Skeletal muscle tissue (tissue), 4 donors: ENCODE measurements around the gene CAMK1D. TPM values are rescaled to one million over a fixed set of nuclear protein-coding genes. Genes with fewer than 3 reads are reported as not detected.
"Not testable (repeated sequence)": the region's sequence is repeated elsewhere in the genome, so short reads cannot be mapped to it uniquely, and the experiment has no call there.

ENCODE experiments used
- H3K27ac ChIP-seq: one replicate; pipeline ENCODE4 v1.7.0; 2013; ENCODE audit warnings: mild to moderate bottlenecking, low read depth, low read length, inconsistent platforms
- H3K27me3 ChIP-seq, 3 donors: one replicate each; pipeline ENCODE4 v1.7.0; 2013; ENCODE audit warnings: low read length in 3 of 3; ENCODE audit not compliant: control insufficient read depth in 3 of 3, insufficient read depth in 3 of 3
- H3K36me3 ChIP-seq, 3 donors: one replicate each; pipeline ENCODE4 v1.7.0; 2013; ENCODE audit warnings: low read length in 3 of 3; ENCODE audit not compliant: control insufficient read depth in 3 of 3, insufficient read depth in 3 of 3
- H3K4me1 ChIP-seq, 3 donors: one replicate each; pipeline ENCODE4 v1.7.0; 2013; ENCODE audit warnings: low read length in 3 of 3, mild to moderate bottlenecking in 3 of 3; ENCODE audit not compliant: control insufficient read depth in 3 of 3, insufficient read depth in 3 of 3
- H3K4me3 ChIP-seq, 3 donors: one replicate each; pipeline ENCODE4 v1.7.0; 2013; ENCODE audit warnings: low read length in 3 of 3
- H3K9ac ChIP-seq, 3 donors: one replicate each; pipeline ENCODE4 v1.7.0; 2013; ENCODE audit warnings: low read length in 3 of 3, mild to moderate bottlenecking in 3 of 3, moderate library complexity in 2 of 3, low read depth in 1 of 3
- H3K9me3 ChIP-seq, 3 donors: one replicate each; pipeline ENCODE4 v1.7.0; 2013; ENCODE audit warnings: low read length in 3 of 3; ENCODE audit not compliant: control insufficient read depth in 3 of 3
- total RNA-seq: library from RNA; depleted of rRNA; stranded (reverse); fragments of >200 nt; gene quantifications from one replicate; pipeline ENCODE4 v1.2.3, GENCODE V29; 2014
- donor health status: Osteomylitis.

CAMK1D gene
- total RNA-seq, 1 donor from 2014 or later = 2.1 TPM

DNA sequence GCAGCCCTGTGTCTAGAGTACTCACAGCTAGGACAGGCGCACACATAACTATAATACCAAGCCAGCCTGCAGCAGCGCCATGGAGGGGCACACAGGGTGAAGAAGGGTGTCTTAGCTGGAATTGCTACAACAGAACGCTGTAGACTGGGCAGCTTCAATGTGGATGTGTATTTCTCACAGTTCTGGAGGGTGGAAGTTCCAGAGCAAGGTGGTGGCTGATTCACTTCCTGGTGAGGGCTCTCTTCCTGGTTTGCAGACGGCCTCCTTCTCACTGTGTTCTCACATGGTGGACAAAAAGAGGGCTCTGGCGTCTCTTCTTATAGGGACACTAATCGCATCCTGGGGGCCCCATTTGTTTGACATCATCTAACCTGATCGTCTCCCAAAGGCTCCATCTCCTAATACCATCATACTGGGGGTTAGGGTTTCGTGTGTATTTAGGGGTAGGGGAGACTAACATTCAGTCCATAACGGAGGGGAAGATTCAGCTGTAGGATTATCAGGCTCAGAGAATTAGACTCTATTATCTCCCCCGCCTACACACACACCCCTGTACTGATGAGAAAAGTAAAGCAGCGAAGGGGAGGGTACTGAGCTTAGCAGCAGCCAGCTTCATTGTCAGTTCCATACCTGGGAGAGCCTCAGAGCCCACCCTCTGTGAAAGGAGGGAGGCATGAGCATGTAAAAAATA lies 363.1 kb downstream of the CAMK1D start:
- no peaks in the 10 kb centered on the region for H3K27me3 ChIP-seq
- H3K9ac ChIP-seq = no peak overlapping the region
- no peak overlapping the region for H3K4me3 ChIP-seq
- no peaks in the 10 kb centered on the region for H3K9me3 ChIP-seq
- H3K27ac ChIP-seq = no peak overlapping the region
- H3K4me1 ChIP-seq = peaks cover 7 to 23% (median 15%) of the 10 kb centered on the region in 3 donors
- no peaks in the 10 kb centered on the region for H3K36me3 ChIP-seq

GRCh38 chr10:12712984-12713316 lies 363.6 kb downstream of the CAMK1D start:
- not testable (repeated sequence) for H3K4me3 ChIP-seq, H3K27ac ChIP-seq, H3K9ac ChIP-seq, H3K27me3 ChIP-seq, H3K9me3 ChIP-seq, H3K36me3 ChIP-seq
- H3K4me1 ChIP-seq = peaks cover 5 to 17% (median 10%) of the 10 kb centered on the region in 3 donors

- Histone ChIP-seq H3K9me3 (no peaks in the 10 kb centered on the region), H3K4me1 (peaks cover 6 to 15% (median 15%) of the 10 kb centered on the region in 3 donors), H3K9ac (no peak overlapping the region), H3K4me3 (no peak overlapping the region), H3K27me3 (no peaks in the 10 kb centered on the region), H3K27ac (no peak overlapping the region), H3K36me3 (no peaks in the 10 kb centered on the region)
These were observed 366.7 kb downstream of the CAMK1D start for GRCh38 chr10:12716042-12716441.

DNA sequence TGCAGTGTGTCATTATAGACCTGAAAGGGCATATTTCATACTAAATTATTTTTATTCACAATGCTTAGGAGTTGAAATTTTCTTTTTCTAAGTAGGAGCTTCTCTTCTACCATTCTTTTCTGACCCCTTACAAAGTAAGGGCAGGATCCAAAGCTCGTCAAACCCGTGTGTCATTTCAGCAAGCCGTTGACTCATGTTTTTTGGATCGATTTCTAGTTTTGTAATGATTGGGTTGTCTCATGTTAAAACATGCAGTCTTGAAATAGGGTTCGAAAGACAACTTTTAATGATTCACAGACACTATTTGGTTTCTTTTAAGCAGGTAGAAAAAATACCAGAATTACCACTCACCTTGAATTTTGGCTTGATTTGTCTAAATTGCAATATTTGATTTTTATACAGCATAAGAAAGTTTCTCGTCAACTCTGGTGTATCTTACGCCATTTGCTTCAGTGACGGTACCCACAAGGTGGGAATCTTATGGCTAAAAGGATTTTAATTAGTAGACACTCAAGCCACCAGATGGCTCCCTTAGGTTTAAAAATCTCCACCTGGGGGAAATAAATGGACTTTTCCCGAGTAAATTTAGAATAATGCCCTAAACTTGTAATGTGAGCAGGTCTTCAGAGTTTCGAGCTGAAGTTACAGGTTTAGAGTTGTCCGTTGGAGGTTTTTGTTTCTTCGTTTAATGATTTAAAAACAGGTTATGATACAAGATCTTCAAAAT lies 368.8 kb downstream of the CAMK1D start:
- H3K36me3 ChIP-seq = no peaks in the 10 kb centered on the region
- no peak overlapping the region for H3K4me3 ChIP-seq
- no peak overlapping the region for H3K27ac ChIP-seq
- H3K4me1 ChIP-seq = peaks cover 6 to 18% (median 16%) of the 10 kb centered on the region in 3 donors
- no peaks in the 10 kb centered on the region for H3K27me3 ChIP-seq
- H3K9ac ChIP-seq = no peak overlapping the region
- H3K9me3 ChIP-seq = no peaks in the 10 kb centered on the region

- H3K27ac ChIP-seq = no peak overlapping the region
- H3K9ac ChIP-seq = no peak overlapping the region
- H3K9me3 ChIP-seq = no peaks in the 10 kb centered on the region
- no peaks in the 10 kb centered on the region for H3K27me3 ChIP-seq
- no peaks in the 10 kb centered on the region for H3K36me3 ChIP-seq
- peaks cover 6 to 18% (median 16%) of the 10 kb centered on the region in 3 donors for H3K4me1 ChIP-seq
- no peak overlapping the region for H3K4me3 ChIP-seq
These were observed 370.0 kb downstream of the CAMK1D start for GRCh38 chr10:12719365-12719764.

DNA sequence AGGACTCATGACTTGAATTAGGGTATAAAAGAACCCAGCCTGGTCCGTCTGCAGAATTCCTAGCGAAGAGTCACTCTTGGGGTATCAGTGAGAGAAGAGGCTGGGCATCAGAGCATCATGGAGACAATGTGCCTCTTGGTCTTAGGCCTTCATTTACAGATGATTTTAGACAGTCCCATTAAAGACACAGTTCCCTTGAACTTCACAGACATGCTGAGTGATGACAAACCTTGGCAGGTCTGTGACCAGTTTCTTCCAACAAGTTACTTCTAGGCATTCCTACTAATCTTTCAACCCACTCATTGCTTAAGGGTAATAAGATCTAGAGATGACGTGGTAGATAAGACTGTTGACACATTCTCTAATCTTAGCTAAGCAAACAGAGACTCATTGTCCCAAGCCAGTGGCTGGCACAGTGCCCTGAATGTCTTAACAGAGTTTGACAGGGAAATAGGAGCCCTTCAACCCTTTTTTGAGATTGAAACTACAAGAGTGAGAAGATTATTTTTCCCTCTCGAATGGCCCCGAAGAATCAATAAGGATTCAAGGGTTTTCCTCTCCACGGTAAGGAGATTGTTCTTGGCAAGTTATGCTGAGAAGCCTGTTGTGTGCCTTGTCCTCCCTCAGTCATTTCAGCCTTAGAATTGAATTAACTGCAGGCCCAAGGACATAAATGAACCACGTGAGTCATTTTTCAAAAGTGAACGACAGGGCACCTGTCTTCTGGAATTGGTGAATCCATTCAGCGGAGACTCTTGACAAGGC lies 371.1 kb downstream of the CAMK1D start:
- Histone ChIP-seq H3K9ac (no peak overlapping the region), H3K4me3 (no peak overlapping the region), H3K27me3 (no peaks in the 10 kb centered on the region), H3K27ac (peak overlapping the region; percentile 6), H3K4me1 (peaks cover 6 to 18% (median 16%) of the 10 kb centered on the region in 3 donors), H3K9me3 (no peaks in the 10 kb centered on the region), H3K36me3 (no peaks in the 10 kb centered on the region)

DNA sequence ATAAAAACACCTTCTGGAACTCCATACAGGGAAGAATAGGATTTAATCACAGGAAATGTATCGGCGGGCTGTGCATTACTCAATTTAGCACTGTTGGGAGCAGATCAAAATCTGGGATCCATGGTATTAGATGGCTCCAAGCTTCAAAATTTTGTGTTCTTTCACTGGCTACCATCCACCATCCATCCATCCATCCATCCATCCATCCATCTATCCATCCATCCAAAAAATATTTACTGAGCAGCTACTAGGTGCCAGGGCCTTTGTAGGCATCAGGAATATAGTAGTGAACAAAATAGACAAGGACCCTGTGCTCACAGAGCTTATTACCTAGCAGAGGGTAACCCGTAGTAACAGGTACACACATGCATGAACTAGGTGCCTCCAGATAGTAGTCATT lies 372.0 kb downstream of the CAMK1D start:
- Histone ChIP-seq H3K9me3 (no peaks in the 10 kb centered on the region), H3K4me1 (peaks cover 6 to 18% (median 16%) of the 10 kb centered on the region in 3 donors), H3K27ac (no peak overlapping the region), H3K36me3 (no peaks in the 10 kb centered on the region), H3K4me3 (no peak overlapping the region), H3K9ac (no peak overlapping the region), H3K27me3 (no peaks in the 10 kb centered on the region)

DNA sequence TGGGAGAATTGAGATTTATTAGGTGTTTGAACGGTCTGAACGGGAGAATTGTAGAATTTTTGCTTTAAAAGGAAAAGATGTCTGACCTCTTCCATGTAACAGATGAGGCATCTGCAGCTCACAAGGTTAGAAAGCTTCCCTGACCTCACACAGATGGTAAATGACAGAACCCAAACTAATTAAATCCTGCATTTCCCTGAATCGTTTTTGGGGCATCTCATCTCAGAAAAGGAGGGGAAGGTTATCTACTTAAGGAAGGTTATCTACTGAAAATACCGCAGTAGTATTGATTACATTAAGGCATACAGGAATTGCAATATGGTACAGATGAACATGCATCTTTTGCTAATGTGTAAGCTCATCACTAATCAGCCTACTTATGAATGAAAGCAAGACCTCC lies 373.9 kb downstream of the CAMK1D start:
- no peaks in the 10 kb centered on the region for H3K27me3 ChIP-seq
- no peak overlapping the region for H3K27ac ChIP-seq
- H3K9me3 ChIP-seq = no peaks in the 10 kb centered on the region
- no peak overlapping the region for H3K4me3 ChIP-seq
- peaks cover 8 to 26% (median 22%) of the 10 kb centered on the region in 3 donors for H3K4me1 ChIP-seq
- no peak overlapping the region for H3K9ac ChIP-seq
- H3K36me3 ChIP-seq = no peaks in the 10 kb centered on the region

DNA sequence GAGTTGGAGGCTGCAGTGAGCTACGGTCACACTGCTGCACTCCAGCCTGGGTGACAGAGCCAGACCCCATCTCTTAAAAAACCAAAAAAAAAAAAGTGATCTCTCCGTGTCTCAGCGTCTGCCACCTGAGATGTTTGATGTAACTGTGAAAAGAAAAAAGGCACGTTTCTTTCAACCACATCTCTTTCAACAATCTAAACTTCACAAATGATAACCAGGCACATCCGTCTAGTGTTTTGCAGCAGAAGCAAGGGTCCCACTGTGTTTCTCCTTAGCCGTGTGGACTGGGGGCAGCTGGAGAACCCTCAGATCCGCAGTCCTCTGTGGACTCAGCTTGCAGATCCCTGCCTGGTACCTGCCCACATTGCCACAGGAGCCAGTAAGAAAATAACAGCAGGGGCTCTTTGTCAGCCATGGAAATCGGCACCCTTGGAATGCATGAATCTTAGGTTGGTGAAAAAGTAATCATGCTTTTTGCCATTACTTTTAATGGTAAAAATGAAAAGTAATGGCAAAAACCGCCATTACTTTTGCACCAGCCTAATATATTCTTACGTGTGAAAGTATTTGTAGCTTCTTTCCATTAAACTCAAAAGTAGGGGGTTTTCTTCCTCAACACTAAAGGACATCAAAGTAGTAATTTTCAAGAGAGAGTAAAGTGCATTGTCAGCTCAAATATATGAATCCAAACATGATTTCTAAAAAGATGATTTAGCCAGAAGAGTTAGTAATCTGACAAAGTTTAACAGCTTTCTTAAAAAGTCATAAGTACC lies 375.6 kb downstream of the CAMK1D start:
- H3K9me3 ChIP-seq = no peaks in the 10 kb centered on the region
- H3K36me3 ChIP-seq = no peaks in the 10 kb centered on the region
- H3K27ac ChIP-seq = no peak overlapping the region
- no peak overlapping the region for H3K9ac ChIP-seq
- peaks cover 13 to 27% (median 26%) of the 10 kb centered on the region in 3 donors for H3K4me1 ChIP-seq
- H3K4me3 ChIP-seq = no peak overlapping the region
- H3K27me3 ChIP-seq = no peaks in the 10 kb centered on the region
